ENCODE data around the gene RIBC2.
A peak's percentile ranks its signal among the peaks of the same experiment; 100 is the strongest.

Gene RIBC2

DNA sequence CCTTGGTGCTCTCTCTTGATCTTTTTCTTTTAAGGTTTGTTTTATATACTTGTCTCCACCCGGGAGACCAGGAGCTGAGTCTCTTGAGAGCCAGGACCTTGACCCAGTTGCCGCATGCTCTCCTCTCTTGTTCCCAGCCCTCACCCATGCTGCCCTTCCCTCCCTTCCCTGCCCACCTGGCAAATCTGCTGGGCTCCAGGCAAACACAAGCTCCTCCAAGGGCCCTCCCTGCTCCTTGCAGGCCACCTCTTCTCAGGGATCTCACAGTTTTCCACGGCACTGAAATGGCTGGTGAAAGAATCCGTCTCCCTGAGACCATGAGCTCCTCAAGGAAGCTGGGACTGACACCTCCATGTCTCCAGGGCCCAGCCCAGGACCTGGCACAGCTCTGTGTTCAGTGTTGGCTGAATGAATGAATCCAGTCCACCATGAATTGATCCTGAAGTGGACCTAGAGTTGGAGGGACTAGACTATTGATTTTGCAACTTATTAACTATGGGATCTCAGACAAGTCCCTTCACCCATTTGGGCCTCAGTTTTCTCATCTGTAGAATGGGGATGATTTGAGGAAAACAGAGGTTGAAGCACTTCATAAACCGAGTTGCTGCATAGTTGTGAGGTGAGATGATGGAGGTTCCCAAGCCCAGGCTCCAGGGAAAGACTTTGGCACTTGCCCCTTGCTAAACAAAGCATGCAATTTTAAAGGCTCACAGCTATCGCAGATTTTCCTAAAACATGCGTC, 64.0 kb downstream of the RIBC2 start:
- DNase-seq (ENCODE audit: low read depth), result no peak
- TF ChIP-seq, protein P1, sequence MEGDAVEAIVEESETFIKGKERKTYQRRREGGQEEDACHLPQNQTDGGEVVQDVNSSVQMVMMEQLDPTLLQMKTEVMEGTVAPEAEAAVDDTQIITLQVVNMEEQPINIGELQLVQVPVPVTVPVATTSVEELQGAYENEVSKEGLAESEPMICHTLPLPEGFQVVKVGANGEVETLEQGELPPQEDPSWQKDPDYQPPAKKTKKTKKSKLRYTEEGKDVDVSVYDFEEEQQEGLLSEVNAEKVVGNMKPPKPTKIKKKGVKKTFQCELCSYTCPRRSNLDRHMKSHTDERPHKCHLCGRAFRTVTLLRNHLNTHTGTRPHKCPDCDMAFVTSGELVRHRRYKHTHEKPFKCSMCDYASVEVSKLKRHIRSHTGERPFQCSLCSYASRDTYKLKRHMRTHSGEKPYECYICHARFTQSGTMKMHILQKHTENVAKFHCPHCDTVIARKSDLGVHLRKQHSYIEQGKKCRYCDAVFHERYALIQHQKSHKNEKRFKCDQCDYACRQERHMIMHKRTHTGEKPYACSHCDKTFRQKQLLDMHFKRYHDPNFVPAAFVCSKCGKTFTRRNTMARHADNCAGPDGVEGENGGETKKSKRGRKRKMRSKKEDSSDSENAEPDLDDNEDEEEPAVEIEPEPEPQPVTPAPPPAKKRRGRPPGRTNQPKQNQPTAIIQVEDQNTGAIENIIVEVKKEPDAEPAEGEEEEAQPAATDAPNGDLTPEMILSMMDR (IDR thresholded peaks at IDR 0.05; ENCODE audit: control insufficient read depth, insufficient read depth, low read depth, low read length, missing control alignments), result no peak
- H3K4me3 ChIP-seq (ENCODE audit: control insufficient read depth, low read depth, low read length), result no peak overlapping the region

DNA sequence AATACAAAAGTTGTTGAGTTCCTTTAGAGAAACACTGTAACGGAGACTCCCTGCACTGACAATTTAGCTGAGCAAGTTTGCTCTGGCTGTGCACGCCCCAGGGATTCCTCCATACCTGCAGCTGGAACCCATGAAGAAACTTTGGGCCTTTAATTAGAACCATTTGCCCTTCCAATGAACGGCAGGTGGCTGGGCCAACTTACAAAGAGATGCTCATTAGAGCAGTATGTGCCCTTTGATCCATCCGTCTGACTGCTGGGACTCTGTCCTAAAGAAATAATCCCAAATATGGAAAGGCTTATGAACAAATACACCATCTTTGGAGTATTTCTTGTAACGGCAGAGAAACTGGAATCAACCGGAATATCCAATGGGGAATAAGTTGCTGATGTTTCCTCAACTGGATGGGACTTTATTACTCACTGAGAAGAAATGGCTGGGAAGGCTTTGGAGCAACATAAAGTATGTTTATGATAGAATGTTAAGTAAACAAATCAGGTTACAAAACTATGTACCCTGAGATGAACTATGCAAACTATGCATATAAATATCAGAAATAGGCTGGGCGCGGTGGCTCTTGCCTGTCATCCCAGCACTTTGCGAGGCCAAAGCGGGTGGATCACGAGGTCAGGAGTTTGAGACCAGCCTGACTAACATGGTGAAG, 64.7 kb downstream of the RIBC2 start:
- H3K4me3 ChIP-seq (ENCODE audit: control insufficient read depth, low read depth, low read length), result no peak overlapping the region
- TF ChIP-seq, protein P1 (IDR thresholded peaks at IDR 0.05; ENCODE audit: control insufficient read depth, insufficient read depth, low read depth, low read length, missing control alignments), result no peak
- DNase-seq (ENCODE audit: low read depth), result peak; percentile 86

DNA sequence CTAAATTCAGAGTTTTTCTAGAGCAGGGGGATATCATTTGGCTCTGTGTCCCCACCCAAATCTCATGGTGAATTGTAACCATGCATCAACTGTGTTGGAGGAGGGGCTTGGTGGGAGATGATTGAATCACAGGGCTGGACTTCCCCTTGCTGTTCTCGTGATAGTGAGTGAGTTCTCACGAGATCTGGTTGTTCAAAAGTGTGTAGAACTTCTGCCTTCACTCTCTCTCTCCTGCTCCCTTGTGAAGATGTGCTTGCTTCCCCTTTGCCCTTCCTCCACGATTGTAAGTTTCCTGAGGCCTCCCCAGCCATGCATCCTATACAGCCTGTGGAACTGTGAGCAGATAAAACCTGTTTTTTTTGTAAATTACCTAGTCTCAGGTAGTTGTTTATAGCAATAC, 67.2 kb downstream of the RIBC2 start:
- no peak for DNase-seq (ENCODE audit: low read depth)
- TF ChIP-seq, protein P1 (IDR thresholded peaks at IDR 0.05; ENCODE audit: control insufficient read depth, insufficient read depth, low read depth, low read length, missing control alignments), result no peak
- no peak overlapping the region for H3K4me3 ChIP-seq (ENCODE audit: control insufficient read depth, low read depth, low read length)

DNA sequence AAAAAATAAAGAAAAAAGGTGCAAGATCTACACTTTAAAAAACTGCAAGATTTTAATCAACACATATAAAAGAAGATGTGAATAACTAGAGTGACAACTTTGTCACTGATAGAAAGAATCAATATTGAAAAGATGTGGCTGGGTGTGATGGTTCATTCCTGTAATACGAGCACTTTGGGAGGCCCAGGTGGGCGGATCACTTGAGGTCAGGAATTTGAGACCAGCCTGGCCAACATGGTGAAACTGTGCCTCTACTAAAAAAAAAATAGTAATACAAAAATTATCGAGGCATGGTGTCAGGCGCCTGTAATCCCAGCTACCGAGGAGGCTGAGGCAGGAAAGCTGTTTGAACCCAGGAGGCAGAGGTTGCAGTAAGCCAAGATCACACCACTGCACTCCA, 68.2 kb downstream of the RIBC2 start:
- DNase-seq (ENCODE audit: low read depth), result no peak
- TF ChIP-seq, protein P1 (IDR thresholded peaks at IDR 0.05; ENCODE audit: control insufficient read depth, insufficient read depth, low read depth, low read length, missing control alignments), result no peak
- H3K4me3 ChIP-seq (ENCODE audit: control insufficient read depth, low read depth, low read length), result no peak overlapping the region

Data from AG09309 (cell line).